Measurements from ENCODE around the gene NKD2. TPM values are rescaled to one million over a fixed set of nuclear protein-coding genes. Genes with fewer than 3 reads are reported as not detected.

Gene NKD2
- total and polyA plus RNA-seq, 2 of the 4 experiments (the other 2 are of a cell fraction): not detected

DNA sequence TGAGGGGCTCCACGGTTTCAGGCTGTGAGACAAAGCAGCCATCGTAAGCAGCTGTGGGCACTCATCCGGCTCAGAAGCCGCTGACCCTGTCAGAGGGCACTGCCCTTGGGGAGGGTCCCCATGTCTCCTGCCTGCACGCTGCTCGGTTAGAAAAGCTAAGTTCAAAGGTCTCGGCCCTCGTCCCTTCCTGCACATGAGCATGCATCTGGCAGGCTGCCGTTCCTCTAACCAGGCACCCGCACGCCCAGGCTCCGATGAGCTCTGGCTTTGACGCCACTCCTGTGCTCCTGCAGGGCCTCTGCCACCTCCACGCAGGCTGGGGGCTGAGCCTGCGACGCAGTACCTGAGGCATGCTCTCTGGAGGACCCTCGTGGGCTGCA lies 51.3 kb downstream of the NKD2 start:
- Histone ChIP-seq H2BK120ac (ENCODE audit: low read depth, low read length) (no peak overlapping the region), H2BK20ac (ENCODE audit: low read depth, low read length) (no peak overlapping the region), H4K5ac (ENCODE audit: low read depth, low read length) (no peak overlapping the region), H3K4ac (ENCODE audit: low read depth, low read length) (no peak overlapping the region), H3K4me3 (ENCODE audit: insufficient read depth, low read depth, low read length) (no peak overlapping the region), H3K18ac (ENCODE audit: low read depth, low read length) (no peak overlapping the region), H2AK5ac (ENCODE audit: low read depth, low read length) (no peak overlapping the region), H2AFZ (replicated peaks; ENCODE audit: low read length, poor library complexity) (no peak overlapping the region), H4K20me1 (ENCODE audit: insufficient read depth, low read length) (no peaks in the 10 kb centered on the region), H3K27ac (ENCODE audit: insufficient read depth, low read length) (no peak overlapping the region), H3K27me3 (ENCODE audit: control insufficient read depth, insufficient read depth, low read length) (no peaks in the 10 kb centered on the region), H2BK5ac (ENCODE audit: low read depth, low read length, poor library complexity, severe bottlenecking) (no peak overlapping the region), H3K36me3 (ENCODE audit: control insufficient read depth, insufficient read depth, low read length) (peaks cover 20% of the 10 kb centered on the region), H2AK9ac (replicated peaks; ENCODE audit: low read depth, low read length, poor library complexity) (no peak overlapping the region), H3K79me1 (ENCODE audit: low read depth in 1 of 2, low read length in 2 of 2) (no peaks in the 10 kb centered on the region), H3K56ac (ENCODE audit: extremely low read depth, insufficient read depth, low read length) (no peak overlapping the region), H2BK15ac (ENCODE audit: low read depth, low read length) (no peak overlapping the region), H3K14ac (replicated peaks; ENCODE audit: low read depth, low read length) (no peak overlapping the region), H3K9me1 (ENCODE audit: insufficient read depth, low read length) (no peaks in the 10 kb centered on the region), H3K9ac (ENCODE audit: low read depth, low read length) (no peak overlapping the region), H4K8ac (ENCODE audit: low read depth in 2 of 2, low read length in 2 of 2) (no peak overlapping the region), H3K4me1 (ENCODE audit: control insufficient read depth, insufficient read depth, low read length) (no peaks in the 10 kb centered on the region), H4K91ac (ENCODE audit: insufficient read depth, low read depth, low read length) (no peak overlapping the region), H3K23ac (ENCODE audit: low read depth, low read length) (no peak overlapping the region), H3K9me3 (ENCODE audit: control insufficient read depth, insufficient read depth, low read length) (no peaks in the 10 kb centered on the region), H3K4me2 (ENCODE audit: low read depth, low read length) (no peak overlapping the region)
- no TSS peak for BruUV-seq (replicated peaks)
- CTCF ChIA-PET: no interaction called here
- intact Hi-C loops (cut with micrococcal nuclease): no loop called here
- in situ Hi-C loops (cut with MboI; ENCODE audit: low sequenced_read_pairs): no loop called here
- 75% methylated on average over 13 of the region's 17 CpGs; no CpG with 5 or more reads in 1 of the 2 experiments for WGBS, 2 experiments (ENCODE audit: extremely low coverage in 2 of 2, insufficient read length in 1 of 2)
- POLR2A ChIA-PET (ENCODE audit: unreplicated experiment): no interaction called here
- dilution Hi-C loops (cut with HindIII; ENCODE audit: low sequenced_read_pairs, unreplicated experiment): no loop called here
- ATAC-seq (ENCODE audit: low read depth) (no peak), DNase-seq (no peak)
- TF ChIP-seq MAFK (IDR thresholded peaks at IDR 0.05; ENCODE audit: low read depth, low read length) (no peak), NFE2L2 (IDR thresholded peaks at IDR 0.05; ENCODE audit: low read depth, low read length) (no peak), CHD1 (IDR thresholded peaks at IDR 0.05; ENCODE audit: low read depth, low read length) (no peak), MAZ (IDR thresholded peaks at IDR 0.05; ENCODE audit: borderline replicate concordance, low read depth, low read length) (no peak), FOS (IDR thresholded peaks at IDR 0.05; ENCODE audit: low read depth, low read length) (no peak), RAD21 (IDR thresholded peaks at IDR 0.05; ENCODE audit: low read length) (no peak)
- TF ChIP-seq, protein P1, sequence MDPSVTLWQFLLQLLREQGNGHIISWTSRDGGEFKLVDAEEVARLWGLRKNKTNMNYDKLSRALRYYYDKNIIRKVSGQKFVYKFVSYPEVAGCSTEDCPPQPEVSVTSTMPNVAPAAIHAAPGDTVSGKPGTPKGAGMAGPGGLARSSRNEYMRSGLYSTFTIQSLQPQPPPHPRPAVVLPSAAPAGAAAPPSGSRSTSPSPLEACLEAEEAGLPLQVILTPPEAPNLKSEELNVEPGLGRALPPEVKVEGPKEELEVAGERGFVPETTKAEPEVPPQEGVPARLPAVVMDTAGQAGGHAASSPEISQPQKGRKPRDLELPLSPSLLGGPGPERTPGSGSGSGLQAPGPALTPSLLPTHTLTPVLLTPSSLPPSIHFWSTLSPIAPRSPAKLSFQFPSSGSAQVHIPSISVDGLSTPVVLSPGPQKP (IDR thresholded peaks at IDR 0.05; ENCODE audit: borderline replicate concordance, low read depth, low read length): no peak

Data from IMR-90 (cell line).